DLD1 (cell line): ENCODE results near the gene GLCE.
"Not testable (repeated sequence)": the region's sequence is repeated elsewhere in the genome, so short reads cannot be mapped to it uniquely, and the experiment has no call there.

Source experiments
- in situ Hi-C: cut with HindIII; loops from 2 replicates; pipeline ENCODE4 v1.10.0; 2017; ENCODE audit warnings: low sequenced_read_pairs

Gene GLCE

GRCh38 chr15:69237718-69238117 is 77.3 kb downstream of the GLCE start:
- in situ Hi-C loops: loop anchor here (25.0 kb wide), 1 partner anchor 175 kb away; no protein-coding TSS in a partner anchor

- in situ Hi-C loops: loop anchor here (25.0 kb wide), 1 partner anchor 182 kb away; no protein-coding TSS in a partner anchor
Observed at GRCh38 chr15:69244798-69245197, 84.4 kb downstream of the GLCE start.

GRCh38 chr15:69253156-69253555 is 92.7 kb downstream of the GLCE start:
- in situ Hi-C loops: no loop called here

- in situ Hi-C loops: no loop called here
Observed at GRCh38 chr15:69265347-69265955, 105.0 kb downstream of the GLCE start.

- in situ Hi-C loops: no loop called here
Observed at GRCh38 chr15:69271217-69271616, 110.8 kb downstream of the GLCE start.

GRCh38 chr15:69272139-69272538 is 111.7 kb downstream of the GLCE start:
- in situ Hi-C loops: no loop called here

- in situ Hi-C loops: no loop called here
Observed at GRCh38 chr15:69272891-69273290, 112.5 kb downstream of the GLCE start.

GRCh38 chr15:69275074-69275670 is 114.7 kb downstream of the GLCE start:
- in situ Hi-C loops: no loop called here

GRCh38 chr15:69275933-69276560 is 115.6 kb downstream of the GLCE start:
- in situ Hi-C loops: no loop called here

- in situ Hi-C loops: no loop called here
Observed at GRCh38 chr15:69277316-69277715, 116.9 kb downstream of the GLCE start.

GRCh38 chr15:69279636-69280035 is 119.2 kb downstream of the GLCE start:
- in situ Hi-C loops: no loop called here

GRCh38 chr15:69280783-69281182 is 120.3 kb downstream of the GLCE start:
- in situ Hi-C loops: no loop called here

- in situ Hi-C loops: no loop called here
Observed at GRCh38 chr15:69282104-69282743, 121.8 kb downstream of the GLCE start.

- in situ Hi-C loops: no loop called here
Observed at GRCh38 chr15:69285834-69286233, 125.4 kb downstream of the GLCE start.

GRCh38 chr15:69288011-69288410 is 127.6 kb downstream of the GLCE start:
- in situ Hi-C loops: no loop called here

- in situ Hi-C loops: no loop called here
Observed at GRCh38 chr15:69288531-69289341, 128.3 kb downstream of the GLCE start.

GRCh38 chr15:69289342-69290146 is 129.1 kb downstream of the GLCE start:
- in situ Hi-C loops: no loop called here

- in situ Hi-C loops: no loop called here
Observed at GRCh38 chr15:69290346-69291164, 130.1 kb downstream of the GLCE start.

GRCh38 chr15:69291651-69292050 is 131.2 kb downstream of the GLCE start:
- in situ Hi-C loops: not testable (repeated sequence)
